Aorta (tissue), 5 donors: ENCODE results near the gene LOXL1. TPM values are rescaled to one million over a fixed set of nuclear protein-coding genes. Genes with fewer than 3 reads are reported as not detected.

ENCODE experiments used
- ATAC-seq: fragments of 200-7000 bp; cut with Tn5 transposase; one replicate; pipeline ENCODE4 v1.9.1; 2022; ENCODE audit warnings: moderate library complexity; ENCODE audit not compliant: low FRiP score
- DNase-seq, 2 donors: peaks; one replicate each; pipeline ENCODE4 v3.0.0-alpha.2; 2020
- H3K27ac ChIP-seq, 2 donors: one replicate each; pipeline ENCODE4 v1.5.1; 2013; ENCODE audit warnings: low read length in 2 of 2, mild to moderate bottlenecking in 2 of 2, moderate library complexity in 2 of 2, control low read depth in 1 of 2, inconsistent platforms in 1 of 2, low read depth in 1 of 2
- H3K27me3 ChIP-seq, 2 donors: one replicate each; pipeline ENCODE4 v1.6.1; 2013; ENCODE audit warnings: control low read depth in 1 of 2, low read length in 1 of 2, mild to moderate bottlenecking in 1 of 2, moderate library complexity in 1 of 2; ENCODE audit not compliant: insufficient read depth in 2 of 2, control insufficient read depth in 1 of 2
- H3K36me3 ChIP-seq, 2 donors: one replicate each; pipeline ENCODE4 v1.6.1; 2013; ENCODE audit warnings: control low read depth in 1 of 2, low read length in 1 of 2, mild to moderate bottlenecking in 1 of 2; ENCODE audit not compliant: insufficient read depth in 2 of 2, control insufficient read depth in 1 of 2
- H3K4me1 ChIP-seq, 2 donors: one replicate each; pipeline ENCODE4 v1.6.1; 2013; ENCODE audit warnings: low read length in 2 of 2, control low read depth in 1 of 2, mild to moderate bottlenecking in 1 of 2, moderate library complexity in 1 of 2; ENCODE audit not compliant: insufficient read depth in 2 of 2, control insufficient read depth in 1 of 2
- H3K4me3 ChIP-seq, 2 donors: one replicate each; pipeline ENCODE4 v1.5.1; 2013; ENCODE audit warnings: low read length in 2 of 2, control low read depth in 1 of 2, mild to moderate bottlenecking in 1 of 2
- H3K9me3 ChIP-seq: one replicate; pipeline ENCODE4 v1.6.1; 2013; ENCODE audit warnings: mild to moderate bottlenecking, low read length; ENCODE audit not compliant: control insufficient read depth
- WGBS, 2 donors: extraction: QIAGEN DNeasy Blood & Tissue Kit; methylation state at CpG; one replicate each; pipeline ENCODE4 v1.1.7; 2013; 5-methylcytosine and 5-hydroxymethylcytosine counted together
- intact Hi-C, 2 donors: fragments of 100-400 bp; cut with DNase I; formaldehyde crosslinking; loops; one replicate each; pipeline versions ENCODE4 v1.14.2 to v1.15.0; 2022
- polyA plus RNA-seq, 2 donors: library from polyadenylated mRNA; stranded (reverse); fragments of 200-250 nt; gene quantifications; one replicate each; pipeline ENCODE4 v1.2.3, GENCODE V29; 2013
- total RNA-seq, 2 donors: library from RNA; stranded (reverse); fragmentation: NEBNext Ultra II Directional; extraction: Animal tissue kit (Norgen Biotek cat#: 25700); gene quantifications; one replicate each; pipeline ENCODE4 v1.2.1, GENCODE V29; 2021
- donor health status: healthy with polysubstance abuse.
- donor health status: Bipolar disorder and iron deficiency.
- donor health status: DM: no; HTN: no; CAD: no.
- donor health status: DM: no; HTN: no; CAD: no.
- donor health status: DM: yes; HTN: yes; CAD: no.

LOXL1 gene
- total and polyA plus RNA-seq, 4 donors = 49.0 to 138 (median 112) TPM

- Histone ChIP-seq H3K36me3 (peaks cover 2 to 8% of the 10 kb centered on the region in 2 donors), H3K4me1 (no peaks in the 10 kb centered on the region), H3K9me3 (no peaks in the 10 kb centered on the region), H3K27me3 (no peaks in the 10 kb centered on the region), H3K4me3 (no peak overlapping the region), H3K27ac (peak overlapping the region in 1 of 2 donors; percentile 38)
- intact Hi-C loops = no loop called here
- DNase-seq (peak; percentile 43 to 67), ATAC-seq (no peak)
These were observed 24.2 kb downstream of the LOXL1 start for GRCh38 chr15:73950479-73950830.

GRCh38 chr15:73950831-73951561 lies 24.7 kb downstream of the LOXL1 start:
- peak; percentile 96 for ATAC-seq
- intact Hi-C loops = no loop called here

GRCh38 chr15:73951601-73952000 lies 25.3 kb downstream of the LOXL1 start:
- Histone ChIP-seq H3K27ac (peak overlapping the region; percentile 94 to 96), H3K9me3 (no peaks in the 10 kb centered on the region), H3K27me3 (no peaks in the 10 kb centered on the region), H3K4me3 (no peak overlapping the region), H3K4me1 (no peaks in the 10 kb centered on the region), H3K36me3 (peaks cover 2 to 8% of the 10 kb centered on the region in 2 donors)
- WGBS, 2 donors = 23 to 30% methylated on average over 13 of the region's 13 CpGs
- peak; percentile 58 to 74 for DNase-seq
- no peak for ATAC-seq
- intact Hi-C loops = no loop called here

More at GRCh38 chr15:73950831-73951561, 24.7 kb downstream of the LOXL1 start:
- no peak overlapping the region for H3K4me3 ChIP-seq
- peak; percentile 97 to 98 for DNase-seq
- H3K27ac ChIP-seq = peak overlapping the region in 1 of 2 donors; percentile 38
- H3K36me3 ChIP-seq = peaks cover 2 to 8% of the 10 kb centered on the region in 2 donors
- WGBS, 2 donors = 1 to 2% methylated on average over 15 of the region's 15 CpGs
- H3K9me3 ChIP-seq = no peaks in the 10 kb centered on the region
- no peaks in the 10 kb centered on the region for H3K4me1 ChIP-seq
- no peaks in the 10 kb centered on the region for H3K27me3 ChIP-seq

- ATAC-seq = no peak
- Histone ChIP-seq H3K36me3 (peaks cover 2 to 6% of the 10 kb centered on the region in 2 donors), H3K9me3 (no peaks in the 10 kb centered on the region), H3K4me1 (no peaks in the 10 kb centered on the region), H3K27ac (peak overlapping the region; percentile 94 to 96), H3K4me3 (no peak overlapping the region), H3K27me3 (no peaks in the 10 kb centered on the region)
- DNase-seq = peak; percentile 60 to 77
- intact Hi-C loops = no loop called here
- WGBS, 2 donors = 71 to 74% methylated on average over 19 to 21 of the region's 21 CpGs
These were observed 26.1 kb downstream of the LOXL1 start for GRCh38 chr15:73952171-73952912.

- H3K9me3 ChIP-seq = no peaks in the 10 kb centered on the region
- H3K27me3 ChIP-seq = no peaks in the 10 kb centered on the region
- H3K36me3 ChIP-seq = peaks cover 1 to 3% of the 10 kb centered on the region in 2 donors
- 63 to 68% methylated on average over 10 of the region's 10 CpGs for WGBS, 2 donors
- H3K27ac ChIP-seq = peak overlapping the region in 1 of 2 donors; percentile 96
- intact Hi-C loops = no loop called here
- no peak overlapping the region for H3K4me3 ChIP-seq
- DNase-seq (peak; percentile 41 to 68), ATAC-seq (no peak)
- H3K4me1 ChIP-seq = no peaks in the 10 kb centered on the region
These were observed 26.9 kb downstream of the LOXL1 start for GRCh38 chr15:73952913-73953750.

- DNase-seq = peak; percentile 51 to 71
These were observed 28.2 kb downstream of the LOXL1 start for GRCh38 chr15:73954188-73955145.

GRCh38 chr15:73955326-73955725 lies 29.1 kb downstream of the LOXL1 start:
- H3K36me3 ChIP-seq = no peaks in the 10 kb centered on the region
- no peaks in the 10 kb centered on the region for H3K4me1 ChIP-seq
- no peaks in the 10 kb centered on the region for H3K9me3 ChIP-seq
- ATAC-seq (no peak), DNase-seq (peak; percentile 33 to 55)
- H3K27ac ChIP-seq = no peak overlapping the region
- WGBS, 2 donors = 87% methylated on average over 4 of the region's 4 CpGs
- H3K27me3 ChIP-seq = no peaks in the 10 kb centered on the region
- no peak overlapping the region for H3K4me3 ChIP-seq
- intact Hi-C loops = no loop called here

More at GRCh38 chr15:73954188-73955145, 28.2 kb downstream of the LOXL1 start:
- Histone ChIP-seq H3K9me3 (no peaks in the 10 kb centered on the region), H3K4me1 (no peaks in the 10 kb centered on the region), H3K27me3 (no peaks in the 10 kb centered on the region), H3K4me3 (no peak overlapping the region), H3K36me3 (no peaks in the 10 kb centered on the region), H3K27ac (peak overlapping the region in 1 of 2 donors; percentile 96)
- WGBS, 2 donors = 79 to 83% methylated on average over 25 to 27 of the region's 27 CpGs
- intact Hi-C loops = no loop called here
- no peak for ATAC-seq
